WTC11 (cell line): ENCODE measurements around the gene PODN.

Source experiments
- KAT7 ChIP-seq: sonication (generic); formaldehyde crosslinking; IDR thresholded peaks from 2 replicates; pipeline ENCODE4 v1.8.1; 2023; ENCODE audit warnings: missing genetic modification reagents, mild to moderate bottlenecking, borderline replicate concordance
- NFYB ChIP-seq: sonication (generic); formaldehyde crosslinking; conservative IDR thresholded peaks from 2 replicates; pipeline ENCODE4 v1.8.0; 2022; ENCODE audit warnings: low read depth, missing genetic modification reagents
- NR2C2 ChIP-seq: sonication (generic); formaldehyde crosslinking; IDR thresholded peaks from 2 replicates; pipeline ENCODE4 v1.8.0; 2022; ENCODE audit warnings: mild to moderate bottlenecking, missing genetic modification reagents
- SMAD4 ChIP-seq: sonication (generic); formaldehyde crosslinking; IDR thresholded peaks from 2 replicates; pipeline ENCODE4 v1.8.0; 2022; ENCODE audit warnings: mild to moderate bottlenecking, missing genetic modification reagents
- SP1 ChIP-seq: sonication (generic); formaldehyde crosslinking; conservative IDR thresholded peaks from 2 replicates; pipeline ENCODE4 v1.8.1; 2022; ENCODE audit warnings: missing genetic modification reagents
- TEAD1 ChIP-seq: sonication (generic); formaldehyde crosslinking; IDR thresholded peaks from 2 replicates; pipeline ENCODE4 v1.8.0; 2022; ENCODE audit warnings: mild to moderate bottlenecking, missing genetic modification reagents
- TF ChIP-seq, protein P1 (sequence below): fragments of 200-600 bp; IDR thresholded peaks from 2 replicates; pipeline ENCODE4 v1.8.0; 2022; ENCODE audit warnings: antibody characterized with exemption
- TF ChIP-seq, protein P2 (sequence below): sonication (generic); formaldehyde crosslinking; conservative IDR thresholded peaks from 2 replicates; pipeline ENCODE4 v1.8.1; 2022; ENCODE audit warnings: mild to moderate bottlenecking, missing genetic modification reagents
- TF ChIP-seq, protein P3 (sequence below): sonication (generic); formaldehyde crosslinking; IDR thresholded peaks from 2 replicates; pipeline ENCODE4 v1.8.1; 2022; ENCODE audit warnings: low read depth, missing genetic modification reagents, borderline replicate concordance

DNA sequence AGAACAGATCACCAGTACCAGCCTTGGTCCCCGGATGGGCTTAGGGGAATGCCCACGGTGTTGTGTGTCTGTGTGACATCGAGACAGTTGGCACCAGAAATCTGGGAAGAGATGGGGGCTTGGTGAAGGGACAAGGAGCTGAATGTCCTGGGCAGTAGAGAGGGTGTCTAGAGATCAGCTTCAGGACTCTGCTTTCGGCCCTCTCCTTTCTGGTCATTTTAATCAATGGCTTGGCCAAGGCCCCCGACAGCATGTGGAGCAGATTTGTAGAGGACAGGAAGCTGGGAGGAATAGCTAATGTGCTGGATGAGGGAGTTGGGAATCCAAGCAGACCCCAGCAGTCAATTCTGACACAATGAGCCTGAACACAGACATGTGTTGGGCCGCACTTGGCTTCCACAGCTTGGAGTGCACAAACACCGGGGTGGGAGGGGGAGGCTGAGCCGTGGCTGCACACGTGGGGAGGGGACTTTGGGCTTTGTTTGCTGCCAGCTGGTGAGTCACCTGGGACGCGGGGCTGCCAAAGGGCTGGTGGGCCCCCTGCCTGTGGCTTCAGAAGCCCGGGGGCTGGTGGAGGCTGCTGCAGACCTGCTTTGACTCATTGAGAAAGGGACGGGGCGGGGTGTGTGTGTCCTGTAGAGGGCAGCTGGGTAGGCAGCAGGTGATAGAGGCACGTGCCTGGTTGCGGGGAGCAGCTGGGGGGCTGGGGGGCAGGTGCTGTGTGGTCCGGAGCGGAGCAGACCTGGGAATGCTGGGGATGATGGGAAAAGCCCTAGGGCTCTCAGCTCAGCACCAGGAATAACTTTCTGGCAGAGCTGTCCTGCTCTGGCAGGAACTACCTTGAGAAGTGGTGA, 59.5 kb downstream of the PODN start:
- TF ChIP-seq TEAD1 (CRISPR knock-in tag) (no peak), NFYB (CRISPR knock-in tag) (no peak), SMAD4 (no peak), NR2C2 (CRISPR knock-in tag) (no peak), SP1 (no peak), KAT7 (no peak)
- TF ChIP-seq, protein P1, sequence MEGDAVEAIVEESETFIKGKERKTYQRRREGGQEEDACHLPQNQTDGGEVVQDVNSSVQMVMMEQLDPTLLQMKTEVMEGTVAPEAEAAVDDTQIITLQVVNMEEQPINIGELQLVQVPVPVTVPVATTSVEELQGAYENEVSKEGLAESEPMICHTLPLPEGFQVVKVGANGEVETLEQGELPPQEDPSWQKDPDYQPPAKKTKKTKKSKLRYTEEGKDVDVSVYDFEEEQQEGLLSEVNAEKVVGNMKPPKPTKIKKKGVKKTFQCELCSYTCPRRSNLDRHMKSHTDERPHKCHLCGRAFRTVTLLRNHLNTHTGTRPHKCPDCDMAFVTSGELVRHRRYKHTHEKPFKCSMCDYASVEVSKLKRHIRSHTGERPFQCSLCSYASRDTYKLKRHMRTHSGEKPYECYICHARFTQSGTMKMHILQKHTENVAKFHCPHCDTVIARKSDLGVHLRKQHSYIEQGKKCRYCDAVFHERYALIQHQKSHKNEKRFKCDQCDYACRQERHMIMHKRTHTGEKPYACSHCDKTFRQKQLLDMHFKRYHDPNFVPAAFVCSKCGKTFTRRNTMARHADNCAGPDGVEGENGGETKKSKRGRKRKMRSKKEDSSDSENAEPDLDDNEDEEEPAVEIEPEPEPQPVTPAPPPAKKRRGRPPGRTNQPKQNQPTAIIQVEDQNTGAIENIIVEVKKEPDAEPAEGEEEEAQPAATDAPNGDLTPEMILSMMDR = no peak
- TF ChIP-seq, protein P2, sequence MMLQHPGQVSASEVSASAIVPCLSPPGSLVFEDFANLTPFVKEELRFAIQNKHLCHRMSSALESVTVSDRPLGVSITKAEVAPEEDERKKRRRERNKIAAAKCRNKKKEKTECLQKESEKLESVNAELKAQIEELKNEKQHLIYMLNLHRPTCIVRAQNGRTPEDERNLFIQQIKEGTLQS (CRISPR knock-in tag) = no peak
- TF ChIP-seq, protein P3, sequence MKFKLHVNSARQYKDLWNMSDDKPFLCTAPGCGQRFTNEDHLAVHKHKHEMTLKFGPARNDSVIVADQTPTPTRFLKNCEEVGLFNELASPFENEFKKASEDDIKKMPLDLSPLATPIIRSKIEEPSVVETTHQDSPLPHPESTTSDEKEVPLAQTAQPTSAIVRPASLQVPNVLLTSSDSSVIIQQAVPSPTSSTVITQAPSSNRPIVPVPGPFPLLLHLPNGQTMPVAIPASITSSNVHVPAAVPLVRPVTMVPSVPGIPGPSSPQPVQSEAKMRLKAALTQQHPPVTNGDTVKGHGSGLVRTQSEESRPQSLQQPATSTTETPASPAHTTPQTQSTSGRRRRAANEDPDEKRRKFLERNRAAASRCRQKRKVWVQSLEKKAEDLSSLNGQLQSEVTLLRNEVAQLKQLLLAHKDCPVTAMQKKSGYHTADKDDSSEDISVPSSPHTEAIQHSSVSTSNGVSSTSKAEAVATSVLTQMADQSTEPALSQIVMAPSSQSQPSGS (CRISPR knock-in tag) = no peak
